ENCODE measurements around the gene NAV2. TPM values are rescaled to one million over a fixed set of nuclear protein-coding genes. Genes with fewer than 3 reads are reported as not detected.

Gene NAV2
- total RNA-seq, 1 donor from 2014 or later, result 44.8 TPM

DNA sequence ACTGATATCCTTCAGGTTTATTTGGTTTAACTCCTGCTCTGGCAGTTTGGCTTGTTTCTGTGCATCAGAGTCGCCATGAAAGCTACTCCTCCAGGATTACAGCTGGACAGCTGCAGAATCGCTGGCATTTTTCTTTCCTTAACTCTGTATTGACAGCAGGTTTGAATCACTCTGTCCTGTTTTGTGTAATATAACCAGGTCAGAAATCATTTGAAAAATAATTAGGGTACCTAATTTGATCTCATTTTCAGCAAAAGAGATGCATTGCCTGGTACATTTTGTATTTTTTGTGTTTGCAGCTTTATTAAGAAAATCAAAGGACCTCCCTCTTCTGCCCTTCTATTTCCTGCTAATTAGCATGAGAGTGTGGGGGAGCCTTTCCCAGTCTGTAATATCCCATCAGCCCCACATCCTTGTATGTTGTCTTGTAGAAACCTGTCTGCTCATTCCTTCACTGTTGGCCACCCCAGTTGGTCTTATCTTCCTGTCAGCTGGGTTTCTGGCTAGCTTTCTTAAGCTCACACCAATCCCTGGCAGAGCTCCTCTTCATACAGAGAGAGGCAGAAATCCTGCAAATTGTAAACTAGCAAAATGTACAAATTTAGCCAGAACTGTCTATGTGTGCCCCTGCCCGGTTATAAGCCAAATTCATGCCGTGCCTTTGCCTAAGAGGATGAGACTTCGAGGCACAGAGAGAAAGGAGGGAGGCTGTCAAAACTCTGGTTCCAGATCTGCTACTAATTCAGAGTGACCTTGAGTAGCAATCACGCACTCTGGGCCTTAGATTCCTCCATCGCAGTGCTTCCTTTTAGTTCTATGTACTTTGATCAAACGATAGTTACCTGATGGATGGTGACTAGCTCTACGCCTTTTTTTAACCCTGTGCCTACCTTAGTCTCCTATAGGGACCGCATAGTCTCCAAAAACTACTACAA is 200.6 kb downstream of the NAV2 start:
- no peak overlapping the region for H3K27ac ChIP-seq
- no peak for DNase-seq

GRCh38 chr11:19913893-19914249 is 201.2 kb downstream of the NAV2 start:
- TF ChIP-seq, protein P1, sequence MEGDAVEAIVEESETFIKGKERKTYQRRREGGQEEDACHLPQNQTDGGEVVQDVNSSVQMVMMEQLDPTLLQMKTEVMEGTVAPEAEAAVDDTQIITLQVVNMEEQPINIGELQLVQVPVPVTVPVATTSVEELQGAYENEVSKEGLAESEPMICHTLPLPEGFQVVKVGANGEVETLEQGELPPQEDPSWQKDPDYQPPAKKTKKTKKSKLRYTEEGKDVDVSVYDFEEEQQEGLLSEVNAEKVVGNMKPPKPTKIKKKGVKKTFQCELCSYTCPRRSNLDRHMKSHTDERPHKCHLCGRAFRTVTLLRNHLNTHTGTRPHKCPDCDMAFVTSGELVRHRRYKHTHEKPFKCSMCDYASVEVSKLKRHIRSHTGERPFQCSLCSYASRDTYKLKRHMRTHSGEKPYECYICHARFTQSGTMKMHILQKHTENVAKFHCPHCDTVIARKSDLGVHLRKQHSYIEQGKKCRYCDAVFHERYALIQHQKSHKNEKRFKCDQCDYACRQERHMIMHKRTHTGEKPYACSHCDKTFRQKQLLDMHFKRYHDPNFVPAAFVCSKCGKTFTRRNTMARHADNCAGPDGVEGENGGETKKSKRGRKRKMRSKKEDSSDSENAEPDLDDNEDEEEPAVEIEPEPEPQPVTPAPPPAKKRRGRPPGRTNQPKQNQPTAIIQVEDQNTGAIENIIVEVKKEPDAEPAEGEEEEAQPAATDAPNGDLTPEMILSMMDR (IDR thresholded peaks at IDR 0.05), result no peak
- Histone ChIP-seq H3K4me1 (peaks cover 19% of the 10 kb centered on the region), H3K36me3 (no peaks in the 10 kb centered on the region), H3K27me3 (no peaks in the 10 kb centered on the region), H3K27ac (no peak overlapping the region), H3K9me3 (no peaks in the 10 kb centered on the region), H3K4me3 (no peak overlapping the region)
- intact Hi-C loops (cut with DNase I), result no loop called here
- ATAC-seq (no peak), DNase-seq (no peak)

More for the DNA sequence above, 200.6 kb downstream of the NAV2 start:
- TF ChIP-seq, protein P1 (IDR thresholded peaks at IDR 0.05), result no peak
- Histone ChIP-seq H3K4me1 (peaks cover 12% of the 10 kb centered on the region), H3K27me3 (no peaks in the 10 kb centered on the region), H3K4me3 (no peak overlapping the region), H3K9me3 (no peaks in the 10 kb centered on the region), H3K36me3 (no peaks in the 10 kb centered on the region)
- intact Hi-C loops (cut with DNase I), result no loop called here
- no peak for ATAC-seq

DNA sequence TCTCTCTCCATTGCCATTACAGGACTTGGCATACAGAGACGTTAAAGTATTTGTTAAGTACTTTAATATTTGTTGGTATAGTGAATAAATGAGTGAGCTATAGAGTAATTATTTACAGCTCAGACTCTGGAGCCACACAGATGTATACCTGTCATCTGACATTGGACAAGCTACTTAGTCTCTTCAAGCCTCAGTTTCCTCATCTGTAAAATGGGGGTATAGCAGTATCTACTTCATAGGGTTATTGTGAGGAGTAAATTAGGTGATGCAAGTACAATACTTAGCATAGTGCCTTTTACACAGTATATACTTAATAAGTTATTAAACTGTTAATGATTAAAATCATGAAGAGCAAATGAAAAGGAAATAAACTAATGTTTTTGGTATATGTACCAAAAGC is 203.2 kb downstream of the NAV2 start:
- ATAC-seq, result no peak

GRCh38 chr11:19917069-19917468 is 204.4 kb downstream of the NAV2 start:
- H3K36me3 ChIP-seq, result no peaks in the 10 kb centered on the region
- intact Hi-C loops (cut with DNase I), result no loop called here
- DNase-seq (no peak), ATAC-seq (no peak)
- no peak overlapping the region for H3K4me3 ChIP-seq
- TF ChIP-seq, protein P1 (IDR thresholded peaks at IDR 0.05), result no peak
- no peaks in the 10 kb centered on the region for H3K9me3 ChIP-seq
- H3K27ac ChIP-seq, result no peak overlapping the region
- no peaks in the 10 kb centered on the region for H3K27me3 ChIP-seq
- peaks cover 22% of the 10 kb centered on the region for H3K4me1 ChIP-seq

More for the DNA sequence above, 203.2 kb downstream of the NAV2 start:
- H3K4me3 ChIP-seq, result no peak overlapping the region
- peaks cover 26% of the 10 kb centered on the region for H3K4me1 ChIP-seq
- no peaks in the 10 kb centered on the region for H3K27me3 ChIP-seq
- no peaks in the 10 kb centered on the region for H3K9me3 ChIP-seq
- intact Hi-C loops (cut with DNase I), result no loop called here
- H3K36me3 ChIP-seq, result no peaks in the 10 kb centered on the region
- TF ChIP-seq, protein P1 (IDR thresholded peaks at IDR 0.05), result no peak
- H3K27ac ChIP-seq, result no peak overlapping the region
- DNase-seq, result no peak

- Histone ChIP-seq H3K4me1 (peaks cover 14% of the 10 kb centered on the region), H3K36me3 (no peaks in the 10 kb centered on the region), H3K27ac (no peak overlapping the region), H3K9me3 (no peaks in the 10 kb centered on the region), H3K4me3 (no peak overlapping the region), H3K27me3 (no peaks in the 10 kb centered on the region)
- TF ChIP-seq, protein P1 (IDR thresholded peaks at IDR 0.05), result no peak
- no peak for DNase-seq
- intact Hi-C loops (cut with DNase I), result no loop called here
- no peak for ATAC-seq
Measured at GRCh38 chr11:19918302-19919049, 205.8 kb downstream of the NAV2 start.

Measured in upper lobe of right lung (tissue), 1 donor.